HFFc6 (cell line): ENCODE data around the gene LAMC1. TPM values are rescaled to one million over a fixed set of nuclear protein-coding genes. Genes with fewer than 3 reads are reported as not detected.

ENCODE experiments used
- DNase-seq: peaks from one replicate; pipeline ENCODE4 v3.0.0-alpha.2; 2018
- H3K27ac Mint-ChIP-seq: 2 replicates; pipeline ENCODE4 v1.8.0; 2020; ENCODE audit warnings: mild to moderate bottlenecking, mixed read lengths
- H3K27me3 Mint-ChIP-seq: 2 replicates; pipeline ENCODE4 v1.8.0; 2021; ENCODE audit warnings: mild to moderate bottlenecking, moderate library complexity, mixed read lengths; ENCODE audit not compliant: insufficient read depth
- H3K36me3 Mint-ChIP-seq: 2 replicates; pipeline ENCODE4 v1.8.0; 2021; ENCODE audit warnings: low read depth, mixed read lengths
- H3K4me1 Mint-ChIP-seq: 2 replicates; pipeline ENCODE4 v1.8.0; 2020; ENCODE audit warnings: low read depth, mixed read lengths
- H3K4me3 Mint-ChIP-seq: 2 replicates; pipeline ENCODE4 v1.8.0; 2020; ENCODE audit warnings: mild to moderate bottlenecking, moderate library complexity, mixed read lengths
- H3K9me3 Mint-ChIP-seq: 2 replicates; pipeline ENCODE4 v1.8.0; 2020; ENCODE audit warnings: mild to moderate bottlenecking, mixed read lengths
- total RNA-seq, 6 experiments: library from RNA; stranded (reverse); fragmentation: NEBNext Ultra II Directional; extraction: Animal tissue kit (Norgen Biotek cat#: 25700); gene quantifications; 2 replicates in 1 of 6; 3 replicates in 5 of 6; pipeline ENCODE4 v1.2.3, GENCODE V29; 2021
- TF ChIP-seq, protein P1 (sequence below): fragments of 200-600 bp; sonication (generic); IDR thresholded peaks from 2 replicates; pipeline ENCODE4 v1.5.0; 2021; ENCODE audit warnings: antibody characterized with exemption, mild to moderate bottlenecking

The LAMC1 gene
- total RNA-seq, 6 experiments from 2014 or later, result 352 to 465 (median 393) TPM

DNA sequence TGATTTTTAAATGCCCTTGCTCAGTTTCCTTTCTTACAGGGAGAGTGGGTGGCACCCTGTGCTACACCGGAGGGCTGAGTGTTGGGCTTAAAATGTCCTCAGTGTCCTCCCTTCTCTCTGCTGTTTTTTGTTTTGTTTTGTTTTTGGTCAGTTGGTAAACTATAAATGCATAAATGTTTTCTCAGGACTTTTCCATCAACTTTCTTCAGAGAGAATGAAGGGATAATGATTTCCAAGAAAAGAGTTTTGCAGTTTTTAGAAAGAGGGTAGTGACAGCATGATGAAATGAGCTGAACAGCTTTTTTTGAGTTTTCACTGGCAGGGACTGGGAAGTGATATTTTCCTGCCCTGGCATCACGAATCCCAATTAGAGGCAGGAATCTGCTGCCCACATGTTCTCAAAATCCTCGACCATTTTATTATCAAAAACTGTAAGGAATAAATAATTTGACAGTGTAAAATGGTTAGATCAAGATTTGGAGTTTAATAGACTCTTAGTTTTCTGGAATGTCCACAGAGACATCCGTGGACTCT is 15.2 kb downstream of the LAMC1 start:
- peaks cover 88% of the 10 kb centered on the region for H3K4me1 Mint-ChIP-seq
- DNase-seq, result no peak
- H3K27ac Mint-ChIP-seq, result peak overlapping the region; percentile 92
- H3K36me3 Mint-ChIP-seq, result peaks cover 55% of the 10 kb centered on the region
- TF ChIP-seq, protein P1, sequence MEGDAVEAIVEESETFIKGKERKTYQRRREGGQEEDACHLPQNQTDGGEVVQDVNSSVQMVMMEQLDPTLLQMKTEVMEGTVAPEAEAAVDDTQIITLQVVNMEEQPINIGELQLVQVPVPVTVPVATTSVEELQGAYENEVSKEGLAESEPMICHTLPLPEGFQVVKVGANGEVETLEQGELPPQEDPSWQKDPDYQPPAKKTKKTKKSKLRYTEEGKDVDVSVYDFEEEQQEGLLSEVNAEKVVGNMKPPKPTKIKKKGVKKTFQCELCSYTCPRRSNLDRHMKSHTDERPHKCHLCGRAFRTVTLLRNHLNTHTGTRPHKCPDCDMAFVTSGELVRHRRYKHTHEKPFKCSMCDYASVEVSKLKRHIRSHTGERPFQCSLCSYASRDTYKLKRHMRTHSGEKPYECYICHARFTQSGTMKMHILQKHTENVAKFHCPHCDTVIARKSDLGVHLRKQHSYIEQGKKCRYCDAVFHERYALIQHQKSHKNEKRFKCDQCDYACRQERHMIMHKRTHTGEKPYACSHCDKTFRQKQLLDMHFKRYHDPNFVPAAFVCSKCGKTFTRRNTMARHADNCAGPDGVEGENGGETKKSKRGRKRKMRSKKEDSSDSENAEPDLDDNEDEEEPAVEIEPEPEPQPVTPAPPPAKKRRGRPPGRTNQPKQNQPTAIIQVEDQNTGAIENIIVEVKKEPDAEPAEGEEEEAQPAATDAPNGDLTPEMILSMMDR, result no peak
- no peaks in the 10 kb centered on the region for H3K9me3 Mint-ChIP-seq
- peak overlapping the region; percentile 56; the same call in 1 of the 2 replicates for H3K4me3 Mint-ChIP-seq
- 0 out of 2 replicates have a peak, but pooled peaks cover 2% of the 10 kb centered on the region for H3K27me3 Mint-ChIP-seq

DNA sequence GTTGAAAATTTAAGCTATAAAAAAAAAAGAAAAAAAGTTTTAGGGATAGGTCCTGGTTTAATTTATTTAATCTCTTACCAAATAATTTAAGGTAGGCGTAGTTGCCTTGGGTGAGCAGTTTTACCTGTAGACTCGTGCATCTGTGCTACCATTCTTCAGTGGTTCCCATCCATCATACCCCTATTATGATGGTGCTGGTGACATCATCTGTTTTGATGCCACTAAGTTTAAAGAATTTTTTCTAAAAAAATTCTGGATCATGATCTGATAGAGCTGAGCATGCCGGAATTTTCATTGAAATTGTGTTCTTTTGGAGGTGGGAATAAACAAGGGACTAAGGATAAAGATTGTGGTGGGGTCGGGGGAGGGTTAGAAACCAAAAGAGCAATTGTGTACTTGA is 15.7 kb downstream of the LAMC1 start:
- Mint-ChIP-seq H3K4me1 (peaks cover 88% of the 10 kb centered on the region), H3K4me3 (peak overlapping the region; percentile 81), H3K27me3 (0 out of 2 replicates have a peak, but pooled peaks cover 2% of the 10 kb centered on the region), H3K9me3 (no peaks in the 10 kb centered on the region), H3K36me3 (peaks cover 51% of the 10 kb centered on the region), H3K27ac (peak overlapping the region; percentile 92)
- TF ChIP-seq, protein P1, result no peak
- DNase-seq, result no peak

DNA sequence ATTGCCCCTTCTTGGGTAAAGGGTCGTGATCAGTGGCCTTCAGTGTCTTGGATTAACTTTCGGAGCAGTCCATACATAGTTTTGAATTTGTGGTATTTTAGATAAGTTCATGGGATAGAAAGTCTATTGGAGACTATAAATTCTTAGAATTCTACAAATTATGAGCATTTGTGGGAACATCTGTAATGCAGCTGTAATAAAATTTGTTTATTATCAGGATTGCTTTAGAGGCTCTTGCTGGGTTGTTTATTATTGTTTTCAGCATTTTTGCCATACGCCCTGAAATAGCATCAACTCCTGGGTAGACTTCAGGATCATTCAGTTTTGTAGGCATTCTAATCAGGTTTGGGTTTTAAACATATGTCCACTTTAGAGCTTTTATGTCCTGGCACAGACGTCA is 16.1 kb downstream of the LAMC1 start:
- Mint-ChIP-seq H3K27ac (peak overlapping the region; percentile 92), H3K36me3 (peaks cover 48% of the 10 kb centered on the region)

DNA sequence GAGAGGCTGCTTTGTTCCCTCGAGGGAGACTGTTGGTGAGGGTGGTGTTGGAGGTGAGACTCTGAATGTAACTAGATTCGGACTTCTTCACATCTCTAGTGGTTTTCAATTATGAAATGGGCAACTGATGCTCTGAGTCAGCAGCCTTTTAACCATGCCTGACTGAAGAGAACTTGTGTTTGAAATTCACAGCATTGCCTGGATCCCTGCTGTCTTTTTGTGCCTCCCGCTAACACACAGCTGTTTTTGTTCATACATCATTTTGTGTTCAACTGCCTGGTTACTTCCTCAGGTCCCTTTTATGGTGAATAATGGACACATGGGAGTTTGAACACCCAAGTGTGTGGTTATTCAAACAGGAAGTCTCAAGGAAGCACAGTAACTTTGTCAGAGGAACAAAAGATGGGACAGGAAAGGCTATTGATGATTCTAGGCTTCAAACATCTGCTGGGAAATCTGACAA is 16.8 kb downstream of the LAMC1 start:
- peaks cover 88% of the 10 kb centered on the region for H3K4me1 Mint-ChIP-seq
- DNase-seq, result peak; percentile 69
- H3K27me3 Mint-ChIP-seq, result 0 out of 2 replicates have a peak, but pooled peaks cover 2% of the 10 kb centered on the region
- peaks cover 41% of the 10 kb centered on the region for H3K36me3 Mint-ChIP-seq
- no peaks in the 10 kb centered on the region for H3K9me3 Mint-ChIP-seq
- peak overlapping the region; percentile 81 for H3K4me3 Mint-ChIP-seq
- H3K27ac Mint-ChIP-seq, result peak overlapping the region; percentile 92
- TF ChIP-seq, protein P1, result no peak

More for the DNA sequence above, 16.1 kb downstream of the LAMC1 start:
- H3K9me3 Mint-ChIP-seq, result no peaks in the 10 kb centered on the region
- H3K27me3 Mint-ChIP-seq, result 0 out of 2 replicates have a peak, but pooled peaks cover 2% of the 10 kb centered on the region
- TF ChIP-seq, protein P1, result no peak
- peak overlapping the region; percentile 81 for H3K4me3 Mint-ChIP-seq
- DNase-seq, result no peak
- H3K4me1 Mint-ChIP-seq, result peaks cover 88% of the 10 kb centered on the region

DNA sequence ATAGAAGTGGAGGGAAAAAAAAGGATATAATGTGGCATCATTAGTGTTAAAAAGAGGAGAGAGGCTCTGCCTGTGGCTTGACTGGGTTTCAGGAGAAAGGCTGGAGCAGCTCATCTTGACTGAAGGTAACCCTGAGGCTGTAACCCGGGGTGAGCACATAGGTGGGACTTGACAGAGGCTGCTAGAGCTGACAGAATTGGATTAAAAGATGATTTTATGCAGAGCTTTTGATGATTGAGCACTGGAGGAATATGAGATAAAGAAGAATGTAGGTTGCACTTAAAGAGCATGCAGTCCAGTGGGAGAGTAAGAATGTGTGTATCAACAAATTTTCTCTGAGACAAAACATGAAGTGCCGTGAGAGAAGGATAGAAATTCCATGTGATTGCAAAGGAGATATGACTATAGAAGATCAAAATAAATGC is 17.3 kb downstream of the LAMC1 start:
- Mint-ChIP-seq H3K27me3 (0 out of 2 replicates have a peak, but pooled peaks cover 2% of the 10 kb centered on the region), H3K4me1 (peaks cover 90% of the 10 kb centered on the region), H3K9me3 (no peaks in the 10 kb centered on the region), H3K4me3 (peak overlapping the region; percentile 81), H3K27ac (peak overlapping the region; percentile 92), H3K36me3 (peaks cover 38% of the 10 kb centered on the region)
- no peak for DNase-seq
- TF ChIP-seq, protein P1, result no peak
